Kidney epithelial cell (primary cell): ENCODE results near the gene WRAP53. TPM values are rescaled to one million over a fixed set of nuclear protein-coding genes. Genes with fewer than 3 reads are reported as not detected.

Experiments used
- DNase-seq: peaks from one replicate; pipeline ENCODE4 v3.0.0-alpha.2; 2010; ENCODE audit warnings: low read depth
- H3K27me3 ChIP-seq: 2 replicates; pipeline ENCODE4 v1.6.0; 2011; ENCODE audit warnings: low read length; ENCODE audit not compliant: control insufficient read depth, insufficient read depth
- H3K36me3 ChIP-seq: 2 replicates; pipeline ENCODE4 v1.5.1; 2011; ENCODE audit warnings: low read length; ENCODE audit not compliant: control insufficient read depth, insufficient read depth
- H3K4me3 ChIP-seq: 2 replicates; pipeline ENCODE4 v1.5.1; 2011; ENCODE audit warnings: low read depth, mild to moderate bottlenecking, control low read depth, low read length
- total RNA-seq: library from RNA; depleted of rRNA; stranded (reverse); fragments of >200 nt; gene quantifications from 2 replicates; pipeline ENCODE4 v1.2.3, GENCODE V29; 2015
- TF ChIP-seq, protein P1 (sequence below): IDR thresholded peaks from 2 replicates; pipeline ENCODE4 v1.5.1; 2011; ENCODE audit warnings: mild to moderate bottlenecking, moderate library complexity, low read length, control low read depth, inconsistent platforms; ENCODE audit not compliant: insufficient read depth, poor library complexity, severe bottlenecking

Gene WRAP53
- total RNA-seq, 1 donor from 2014 or later: 13.3 TPM

DNA sequence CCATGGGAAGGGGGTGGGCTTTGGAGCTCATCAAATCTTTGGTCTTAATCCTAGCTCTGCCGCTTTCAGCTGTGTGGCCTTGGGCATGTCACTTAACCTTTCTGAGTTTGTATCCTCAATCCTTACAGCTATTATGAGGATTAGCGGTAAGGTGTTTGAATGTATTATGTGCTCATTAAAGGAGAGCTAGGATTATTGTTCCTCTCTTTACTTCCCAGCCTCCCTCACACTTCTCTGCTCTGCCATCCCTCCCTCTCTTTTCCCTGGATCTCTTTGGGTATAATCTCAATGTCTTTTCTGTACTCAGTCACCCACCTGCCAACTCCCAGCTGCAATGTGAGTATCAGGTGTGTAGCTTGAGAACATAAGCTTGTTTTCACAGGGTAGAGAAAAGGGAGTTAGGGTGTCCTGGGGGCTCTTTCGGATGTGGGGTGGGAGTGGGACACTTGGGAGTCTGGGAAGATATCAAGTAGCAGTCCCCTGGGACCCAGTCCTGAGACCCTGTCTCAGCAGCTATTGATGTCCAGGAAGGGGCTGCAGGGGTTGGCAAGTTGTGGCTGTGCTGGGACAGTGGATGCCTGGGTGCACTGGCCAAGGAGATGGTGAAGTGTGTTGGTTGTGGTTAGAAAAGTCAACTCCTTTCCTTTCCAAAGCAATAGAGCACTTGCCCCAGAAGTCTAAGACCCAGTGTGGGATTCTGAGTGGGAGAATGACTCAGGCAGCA, 18.5 kb downstream of the WRAP53 start:
- Histone ChIP-seq H3K36me3 (peaks cover 2% of the 10 kb centered on the region), H3K27me3 (peaks cover 34% of the 10 kb centered on the region), H3K4me3 (no peak overlapping the region)
- TF ChIP-seq, protein P1, sequence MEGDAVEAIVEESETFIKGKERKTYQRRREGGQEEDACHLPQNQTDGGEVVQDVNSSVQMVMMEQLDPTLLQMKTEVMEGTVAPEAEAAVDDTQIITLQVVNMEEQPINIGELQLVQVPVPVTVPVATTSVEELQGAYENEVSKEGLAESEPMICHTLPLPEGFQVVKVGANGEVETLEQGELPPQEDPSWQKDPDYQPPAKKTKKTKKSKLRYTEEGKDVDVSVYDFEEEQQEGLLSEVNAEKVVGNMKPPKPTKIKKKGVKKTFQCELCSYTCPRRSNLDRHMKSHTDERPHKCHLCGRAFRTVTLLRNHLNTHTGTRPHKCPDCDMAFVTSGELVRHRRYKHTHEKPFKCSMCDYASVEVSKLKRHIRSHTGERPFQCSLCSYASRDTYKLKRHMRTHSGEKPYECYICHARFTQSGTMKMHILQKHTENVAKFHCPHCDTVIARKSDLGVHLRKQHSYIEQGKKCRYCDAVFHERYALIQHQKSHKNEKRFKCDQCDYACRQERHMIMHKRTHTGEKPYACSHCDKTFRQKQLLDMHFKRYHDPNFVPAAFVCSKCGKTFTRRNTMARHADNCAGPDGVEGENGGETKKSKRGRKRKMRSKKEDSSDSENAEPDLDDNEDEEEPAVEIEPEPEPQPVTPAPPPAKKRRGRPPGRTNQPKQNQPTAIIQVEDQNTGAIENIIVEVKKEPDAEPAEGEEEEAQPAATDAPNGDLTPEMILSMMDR: no peak
- no peak for DNase-seq

DNA sequence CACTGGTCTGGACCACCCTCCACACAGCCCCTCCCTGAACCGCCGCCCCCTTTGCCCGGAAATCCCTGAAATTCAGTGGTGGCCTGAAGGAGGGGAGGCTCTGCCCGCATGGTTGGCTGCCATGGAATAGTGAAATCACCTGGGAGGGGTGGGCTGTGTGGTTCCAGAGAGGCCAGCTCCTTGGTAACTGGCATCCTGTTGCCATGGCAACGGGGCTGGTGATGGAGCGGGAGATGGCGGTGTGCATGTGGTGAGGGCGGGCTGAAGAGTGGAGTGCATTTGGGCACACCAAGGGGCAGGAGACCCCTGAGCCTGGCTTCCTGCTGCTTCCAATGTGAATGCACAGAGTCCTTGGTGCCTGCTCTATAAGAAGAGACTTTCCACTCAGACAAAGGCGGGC, 19.2 kb downstream of the WRAP53 start:
- TF ChIP-seq, protein P1: no peak
- Histone ChIP-seq H3K4me3 (no peak overlapping the region), H3K36me3 (peaks cover 2% of the 10 kb centered on the region), H3K27me3 (peaks cover 41% of the 10 kb centered on the region)
- no peak for DNase-seq

DNA sequence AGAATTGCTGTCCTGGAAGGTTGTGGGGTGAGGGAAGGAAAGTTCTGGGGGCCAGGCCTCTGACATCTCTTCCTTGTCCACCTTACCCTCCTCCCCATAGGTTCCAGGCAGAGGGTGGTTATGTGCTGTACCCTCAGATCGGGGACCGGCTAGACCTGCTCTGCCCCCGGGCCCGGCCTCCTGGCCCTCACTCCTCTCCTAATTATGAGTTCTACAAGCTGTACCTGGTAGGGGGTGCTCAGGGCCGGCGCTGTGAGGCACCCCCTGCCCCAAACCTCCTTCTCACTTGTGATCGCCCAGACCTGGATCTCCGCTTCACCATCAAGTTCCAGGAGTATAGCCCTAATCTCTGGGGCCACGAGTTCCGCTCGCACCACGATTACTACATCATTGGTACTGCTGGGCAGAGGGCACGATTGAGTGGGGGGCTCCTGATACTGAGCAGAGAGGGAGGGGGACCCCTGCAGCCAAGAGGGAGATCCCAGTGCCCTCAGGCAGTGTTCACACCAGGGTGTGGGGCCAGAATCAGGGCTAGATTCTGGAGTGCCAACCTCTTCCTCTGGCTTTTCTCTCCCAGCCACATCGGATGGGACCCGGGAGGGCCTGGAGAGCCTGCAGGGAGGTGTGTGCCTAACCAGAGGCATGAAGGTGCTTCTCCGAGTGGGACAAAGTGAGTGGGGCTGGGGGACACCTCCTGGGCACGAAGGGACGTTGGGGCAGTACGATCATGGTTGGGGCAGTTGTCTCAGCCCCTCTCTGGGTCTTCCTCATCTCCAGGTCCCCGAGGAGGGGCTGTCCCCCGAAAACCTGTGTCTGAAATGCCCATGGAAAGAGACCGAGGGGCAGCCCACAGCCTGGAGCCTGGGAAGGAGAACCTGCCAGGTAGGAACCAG, 19.8 kb downstream of the WRAP53 start:
- H3K27me3 ChIP-seq: peaks cover 44% of the 10 kb centered on the region
- TF ChIP-seq, protein P1: no peak
- H3K4me3 ChIP-seq: no peak overlapping the region
- H3K36me3 ChIP-seq: no peaks in the 10 kb centered on the region
- DNase-seq: no peak

DNA sequence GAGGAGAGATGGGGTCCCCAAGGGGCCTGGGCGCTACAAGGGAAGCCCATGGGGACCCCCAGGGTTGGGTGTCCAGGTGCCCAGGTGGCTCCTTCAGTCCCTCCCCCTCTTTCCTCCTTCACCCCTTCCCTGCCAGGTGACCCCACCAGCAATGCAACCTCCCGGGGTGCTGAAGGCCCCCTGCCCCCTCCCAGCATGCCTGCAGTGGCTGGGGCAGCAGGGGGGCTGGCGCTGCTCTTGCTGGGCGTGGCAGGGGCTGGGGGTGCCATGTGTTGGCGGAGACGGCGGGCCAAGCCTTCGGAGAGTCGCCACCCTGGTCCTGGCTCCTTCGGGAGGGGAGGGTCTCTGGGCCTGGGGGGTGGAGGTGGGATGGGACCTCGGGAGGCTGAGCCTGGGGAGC, 20.8 kb downstream of the WRAP53 start:
- TF ChIP-seq, protein P1: no peak
- H3K4me3 ChIP-seq: no peak overlapping the region
- DNase-seq: no peak
- H3K36me3 ChIP-seq: no peaks in the 10 kb centered on the region
- peaks cover 47% of the 10 kb centered on the region for H3K27me3 ChIP-seq

DNA sequence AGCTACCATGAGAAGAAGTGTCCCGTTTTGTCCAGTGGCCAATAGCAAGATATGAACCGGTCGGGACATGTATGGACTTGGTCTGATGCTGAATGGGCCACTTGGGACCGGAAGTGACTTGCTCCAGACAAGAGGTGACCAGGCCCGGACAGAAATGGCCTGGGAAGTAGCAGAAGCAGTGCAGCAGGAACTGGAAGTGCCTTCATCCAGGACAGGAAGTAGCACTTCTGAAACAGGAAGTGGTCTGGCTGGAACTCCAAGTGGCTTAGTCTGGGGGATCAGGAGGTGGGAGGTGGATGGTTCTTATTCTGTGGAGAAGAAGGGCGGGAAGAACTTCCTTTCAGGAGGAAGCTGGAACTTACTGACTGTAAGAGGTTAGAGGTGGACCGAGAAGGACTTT, 22.0 kb downstream of the WRAP53 start:
- no peak overlapping the region for H3K4me3 ChIP-seq
- TF ChIP-seq, protein P1: no peak
- H3K36me3 ChIP-seq: no peaks in the 10 kb centered on the region
- peaks cover 40% of the 10 kb centered on the region for H3K27me3 ChIP-seq
- DNase-seq: no peak
